ENCODE results near the gene TLE3.
"Not testable (repeated sequence)": the region's sequence is repeated elsewhere in the genome, so short reads cannot be mapped to it uniquely, and the experiment has no call there.

TLE3 gene

DNA sequence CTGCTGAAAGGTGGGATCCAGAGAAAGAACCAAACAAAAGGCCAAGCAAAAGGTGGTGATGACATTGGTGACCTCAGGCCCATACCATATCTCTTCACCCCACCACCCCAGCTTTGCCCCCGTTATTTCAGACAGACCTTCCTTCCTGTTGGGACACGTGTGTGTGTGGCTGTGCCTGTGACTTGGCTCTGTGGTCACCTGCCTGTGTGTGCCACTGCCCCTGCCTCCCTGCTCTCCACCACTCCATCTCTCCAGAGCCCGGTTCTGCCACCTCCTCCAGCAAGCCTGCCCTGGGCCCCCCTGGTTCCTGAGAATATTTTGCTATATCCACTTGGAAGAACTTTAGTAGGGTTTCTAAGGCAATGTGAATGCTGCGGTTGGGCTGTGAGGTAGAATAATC, 28.6 kb upstream of the TLE3 start:
- no peak for DNase-seq (ENCODE audit: low read depth in 2 of 2)

DNA sequence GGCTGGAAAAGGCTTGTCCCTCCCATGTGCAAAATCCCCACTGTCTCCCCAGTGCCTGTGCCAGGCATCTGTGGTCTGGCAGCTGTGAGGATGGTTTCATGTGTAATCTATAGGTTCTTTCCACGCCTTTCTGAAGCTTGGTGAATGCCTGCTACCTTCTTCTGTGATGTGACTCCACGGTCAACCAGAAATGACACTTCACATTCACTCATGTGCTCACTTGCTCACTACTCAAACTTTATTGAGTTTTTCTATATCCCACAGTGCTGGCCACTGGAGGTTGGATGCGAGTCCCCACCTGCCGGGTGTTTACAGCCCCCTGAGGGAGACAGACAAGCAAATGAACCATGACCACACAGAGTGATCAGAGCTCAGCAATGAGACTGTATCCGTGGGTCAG, 27.9 kb upstream of the TLE3 start:
- DNase-seq (ENCODE audit: low read depth in 2 of 2) = no peak

DNA sequence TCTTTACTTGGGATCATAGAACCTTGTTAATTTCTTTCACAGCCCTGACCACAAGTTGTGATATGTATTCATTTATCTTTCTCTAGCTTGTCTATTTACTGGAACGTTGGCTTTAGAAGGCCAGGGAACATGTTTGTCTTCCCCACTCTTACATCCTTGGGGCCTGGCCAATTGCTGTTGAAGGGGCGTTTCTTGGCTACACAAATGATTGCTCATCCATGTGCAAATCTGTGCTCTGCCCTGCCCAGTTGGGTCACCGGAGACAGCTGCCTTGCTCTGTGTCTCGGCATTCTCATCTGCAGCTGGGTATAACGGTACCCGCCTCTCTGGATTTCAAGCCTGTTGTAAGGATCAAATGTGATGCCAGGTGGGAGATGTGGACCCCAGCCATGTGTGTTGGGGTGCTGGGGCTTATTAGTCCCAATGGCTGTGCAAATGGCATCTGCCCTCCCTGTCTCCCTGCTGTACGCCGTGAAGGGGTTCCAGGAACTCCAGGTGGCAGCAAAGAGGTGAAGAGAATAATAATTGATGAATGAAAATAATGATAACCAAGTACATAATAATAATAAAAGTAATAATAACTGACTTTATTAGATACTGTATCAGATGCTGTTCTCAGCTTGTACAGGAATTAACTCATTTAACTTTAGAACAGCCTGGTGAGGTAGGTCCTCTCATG, 24.0 kb upstream of the TLE3 start:
- no peak for DNase-seq (ENCODE audit: low read depth in 2 of 2)

DNA sequence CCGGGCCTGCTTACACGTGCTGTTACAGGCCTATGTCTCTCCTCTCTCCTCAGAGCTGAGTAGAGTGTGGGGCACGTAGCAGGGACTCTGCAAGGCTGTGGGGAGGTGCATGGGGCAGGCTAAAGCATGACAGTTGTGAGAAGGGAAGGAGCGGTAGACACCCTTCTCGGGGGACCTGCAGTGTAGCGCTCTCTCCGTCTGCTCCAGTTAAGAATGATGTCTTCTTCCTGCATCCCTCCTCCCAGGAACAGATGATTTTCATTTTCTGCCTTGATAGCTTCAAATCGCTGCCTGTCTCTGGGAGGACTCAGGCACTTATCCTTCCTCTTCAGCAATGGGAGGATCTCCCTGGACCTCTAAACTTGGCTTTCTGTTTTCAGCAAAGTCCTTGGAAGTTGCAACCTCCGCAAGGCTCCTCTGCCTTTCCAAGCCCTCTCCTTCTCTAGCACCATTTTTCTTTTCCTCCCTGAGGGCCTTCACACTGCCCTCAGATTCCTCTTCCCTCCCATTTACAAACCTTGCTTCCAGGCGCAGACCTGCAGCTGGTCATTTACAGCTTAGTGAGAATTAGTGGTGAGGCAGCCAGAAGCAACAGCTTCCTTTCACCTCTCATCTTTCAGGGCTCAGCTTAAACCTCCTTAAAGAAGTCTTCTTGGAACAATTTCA, 23.4 kb upstream of the TLE3 start:
- DNase-seq (ENCODE audit: low read depth in 2 of 2) = no peak

DNA sequence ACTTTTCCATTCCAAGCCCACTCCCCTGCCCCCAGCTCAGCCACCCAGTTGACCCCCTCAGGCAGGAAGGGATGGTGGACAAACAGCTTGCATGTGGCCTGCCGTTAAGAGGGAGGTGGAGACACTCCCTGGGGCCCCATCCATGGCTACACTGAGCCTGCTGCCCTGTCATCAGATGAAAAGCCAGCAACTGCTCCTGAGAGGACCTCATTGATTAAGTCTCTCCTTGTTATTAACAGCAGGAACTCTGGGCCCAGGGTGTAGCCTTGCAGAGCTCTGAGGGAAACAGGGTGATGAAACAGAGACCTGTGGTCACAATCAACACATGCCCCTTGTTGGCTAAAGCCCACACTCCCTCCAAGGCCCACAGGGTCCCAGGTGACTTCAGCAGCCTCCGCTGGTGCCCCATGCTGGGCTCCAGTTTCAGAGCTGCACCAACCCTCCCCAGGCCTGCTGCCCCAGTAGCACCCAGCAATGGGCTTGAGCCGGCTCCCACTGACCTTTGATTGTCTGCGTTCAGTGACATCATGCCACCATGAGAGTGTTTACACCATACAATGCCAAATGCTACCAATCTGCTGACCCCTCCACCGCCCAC, 22.3 kb upstream of the TLE3 start:
- DNase-seq (ENCODE audit: low read depth in 2 of 2) = no peak

DNA sequence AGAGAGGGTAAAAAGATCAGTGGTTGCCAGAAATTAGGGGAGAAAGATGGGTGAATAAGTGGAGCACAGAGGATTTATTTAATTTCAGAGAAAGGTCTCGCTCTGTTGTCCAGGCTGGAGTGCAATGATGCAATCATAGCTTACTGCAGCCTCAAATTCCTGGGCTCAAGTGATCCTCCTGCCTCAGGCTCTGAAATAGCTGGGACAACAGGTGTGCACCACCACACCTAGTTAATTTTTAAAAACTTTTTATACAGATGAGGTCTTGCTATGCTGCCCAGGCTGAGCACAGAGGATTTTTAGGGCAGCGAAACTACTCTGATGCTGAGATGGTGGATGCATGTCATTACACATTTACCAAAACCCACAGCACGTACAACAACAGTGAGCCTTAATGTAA, 20.9 kb upstream of the TLE3 start:
- DNase-seq (ENCODE audit: low read depth in 2 of 2) = no peak

DNA sequence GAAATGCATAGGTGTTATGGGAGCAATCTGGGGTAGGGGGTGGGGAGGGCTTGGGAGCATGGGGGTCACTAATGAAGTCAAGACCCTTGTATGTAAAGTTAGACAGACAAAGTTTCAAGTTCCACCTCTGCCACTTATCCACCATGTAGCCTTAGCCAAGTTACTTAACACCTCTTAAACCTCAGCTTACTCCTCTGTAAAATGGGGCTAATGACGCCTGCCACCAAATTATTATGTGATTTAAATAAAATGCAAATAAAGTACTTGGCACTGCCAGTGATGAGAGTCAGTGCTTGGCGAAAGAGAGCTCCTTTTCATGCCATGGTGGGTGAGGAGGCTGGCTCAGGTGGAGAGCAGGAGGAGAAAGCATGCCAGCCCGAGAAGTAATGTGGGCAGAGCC, 18.6 kb upstream of the TLE3 start:
- no peak for DNase-seq (ENCODE audit: low read depth in 2 of 2)

DNA sequence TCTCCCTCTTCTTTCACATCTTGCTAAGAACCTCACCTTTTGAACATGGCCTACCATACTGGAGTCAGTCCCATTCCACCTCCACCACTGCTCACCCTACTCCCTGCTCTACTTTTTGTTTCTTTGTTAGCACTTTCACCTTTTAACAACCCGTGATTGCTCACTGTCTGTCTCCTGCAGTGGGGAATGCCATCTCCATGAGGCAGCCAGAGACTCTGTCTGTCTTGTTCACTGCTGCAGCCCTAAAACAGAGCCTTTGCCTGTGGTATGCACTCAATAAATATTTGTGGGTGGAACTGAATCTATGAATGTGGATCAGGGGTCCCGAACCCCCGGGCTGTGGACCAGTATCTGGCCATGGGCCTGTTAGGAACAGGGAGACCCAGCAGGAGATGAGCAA, 16.5 kb upstream of the TLE3 start:
- no peak for DNase-seq (ENCODE audit: low read depth in 2 of 2)

DNA sequence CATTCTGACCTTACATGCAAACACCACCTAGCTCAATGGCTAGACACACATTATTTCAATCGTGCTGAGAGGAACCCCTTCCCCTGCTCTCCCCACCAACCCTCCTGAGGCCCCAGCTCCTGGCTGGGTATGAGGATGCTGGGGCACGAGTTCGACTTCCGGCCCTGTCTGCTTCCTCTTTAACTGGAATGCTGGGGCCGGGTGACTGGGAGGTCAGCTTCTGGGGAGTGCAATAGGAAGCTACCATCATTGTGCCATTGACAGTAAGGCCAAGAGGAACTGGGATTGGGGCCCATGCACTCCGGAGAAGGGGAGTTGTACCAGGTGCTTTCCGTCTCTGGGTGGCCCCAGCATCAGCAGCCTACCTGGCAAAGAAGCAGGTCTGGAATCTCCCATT, 15.6 kb upstream of the TLE3 start:
- DNase-seq (ENCODE audit: low read depth in 2 of 2) = no peak

DNA sequence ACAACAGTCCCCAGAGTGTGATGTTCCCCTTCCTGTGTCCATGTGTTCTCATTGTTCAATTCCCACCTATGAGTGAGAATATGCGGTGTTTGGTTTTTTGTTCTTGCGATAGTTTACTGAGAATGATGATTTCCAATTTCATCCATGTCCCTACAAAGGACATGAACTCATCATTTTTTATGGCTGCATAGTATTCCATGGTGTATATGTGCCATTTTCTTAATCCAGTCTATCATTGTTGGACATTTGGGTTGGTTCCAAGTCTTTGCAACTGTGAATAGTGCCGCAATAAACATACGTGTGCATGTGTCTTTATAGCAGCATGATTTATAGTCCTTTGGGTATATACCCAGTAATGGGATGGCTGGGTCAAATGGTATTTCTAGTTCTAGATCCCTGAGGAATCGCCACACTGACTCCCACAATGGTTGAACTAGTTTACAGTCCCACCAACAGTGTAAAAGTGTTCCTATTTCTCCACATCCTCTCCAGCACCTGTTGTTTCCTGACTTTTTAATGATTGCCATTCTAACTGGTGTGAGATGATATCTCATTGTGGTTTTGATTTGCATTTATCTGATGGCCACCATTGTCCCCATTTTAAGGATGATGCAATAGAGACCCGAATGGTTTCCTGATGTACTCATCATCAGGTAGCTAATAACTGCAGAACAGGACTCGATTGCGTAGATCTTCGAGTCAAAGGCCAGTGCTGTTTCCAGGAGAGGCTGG, 15.0 kb upstream of the TLE3 start:
- DNase-seq (ENCODE audit: low read depth in 2 of 2) = not testable (repeated sequence)

DNA sequence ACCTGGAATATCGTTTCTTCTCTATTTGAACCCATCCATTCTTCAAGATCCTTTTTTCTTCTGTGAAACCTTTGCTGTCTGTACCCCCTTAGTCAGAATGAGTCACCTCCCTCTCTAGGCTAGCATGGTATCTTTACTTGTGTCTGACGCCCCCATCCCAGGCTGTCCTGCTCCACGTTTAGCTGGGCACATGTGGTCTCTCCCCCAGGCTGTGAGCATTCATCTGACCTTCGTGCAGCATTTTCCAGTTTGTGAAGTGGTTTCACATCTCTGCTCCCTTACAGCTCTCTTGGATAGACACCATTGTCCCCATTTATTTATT, 14.3 kb upstream of the TLE3 start:
- DNase-seq (ENCODE audit: low read depth in 2 of 2) = no peak

DNA sequence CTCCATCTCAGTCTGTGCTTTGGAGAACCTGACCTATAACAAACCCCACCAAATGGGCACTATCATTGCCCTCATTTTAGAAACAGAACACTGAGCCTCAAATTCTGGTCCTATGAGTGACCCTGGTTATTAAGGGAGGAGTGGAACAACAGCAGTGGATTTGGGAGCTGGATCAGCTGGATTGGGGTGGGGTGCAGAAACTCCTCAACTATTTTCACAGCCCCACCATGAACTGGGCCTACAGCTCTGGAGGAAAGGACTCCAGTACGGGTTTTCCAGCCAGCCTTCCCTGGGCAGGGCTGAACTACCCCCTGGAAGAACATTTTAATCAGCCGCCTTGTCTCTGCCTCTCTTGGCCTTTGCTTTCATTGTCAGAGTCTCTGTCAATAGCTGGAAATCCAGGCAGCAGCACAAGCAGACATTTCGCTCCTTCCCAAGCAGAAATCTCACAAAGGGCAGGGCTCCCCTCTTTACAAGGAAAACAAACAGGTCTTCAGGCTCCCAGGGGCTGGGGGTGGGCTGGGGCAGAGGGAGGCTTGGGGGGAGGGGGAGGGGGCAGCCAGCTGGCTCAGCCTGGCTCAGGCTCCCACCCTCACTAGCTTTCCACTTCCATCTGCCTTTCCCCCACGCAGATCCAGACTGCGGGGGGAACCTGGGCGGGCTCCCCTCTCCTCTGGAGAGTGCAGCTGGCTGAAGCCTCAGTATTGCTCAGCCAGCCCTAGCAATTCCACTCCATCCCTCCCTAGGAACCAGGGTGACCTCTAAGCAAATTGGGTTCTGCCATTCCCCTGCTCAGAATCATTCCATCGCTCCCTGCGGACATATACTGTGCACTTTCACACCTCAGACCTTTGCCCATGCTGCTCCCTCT, 13.7 kb upstream of the TLE3 start:
- no peak for DNase-seq (ENCODE audit: low read depth in 2 of 2)

DNA sequence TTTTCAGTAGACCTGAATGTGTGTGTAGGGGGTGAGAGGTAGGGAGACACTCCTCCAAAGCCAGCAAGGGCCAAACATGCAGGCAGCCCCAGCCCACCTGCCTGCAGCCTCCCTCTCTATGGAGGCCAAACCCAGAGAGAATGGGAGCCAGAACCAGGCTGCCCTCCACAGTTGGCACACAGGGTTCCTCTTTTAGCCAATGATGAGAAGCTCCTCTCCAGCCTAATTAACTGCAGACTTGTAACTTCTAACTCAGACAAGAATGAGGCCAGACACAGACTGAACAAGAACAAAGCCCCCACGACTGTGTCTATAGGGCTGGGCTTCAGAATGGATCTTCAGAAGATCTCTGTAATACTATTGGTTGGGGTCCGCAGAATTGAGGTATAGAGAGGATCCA, 12.3 kb upstream of the TLE3 start:
- no peak for DNase-seq (ENCODE audit: low read depth in 2 of 2)

DNA sequence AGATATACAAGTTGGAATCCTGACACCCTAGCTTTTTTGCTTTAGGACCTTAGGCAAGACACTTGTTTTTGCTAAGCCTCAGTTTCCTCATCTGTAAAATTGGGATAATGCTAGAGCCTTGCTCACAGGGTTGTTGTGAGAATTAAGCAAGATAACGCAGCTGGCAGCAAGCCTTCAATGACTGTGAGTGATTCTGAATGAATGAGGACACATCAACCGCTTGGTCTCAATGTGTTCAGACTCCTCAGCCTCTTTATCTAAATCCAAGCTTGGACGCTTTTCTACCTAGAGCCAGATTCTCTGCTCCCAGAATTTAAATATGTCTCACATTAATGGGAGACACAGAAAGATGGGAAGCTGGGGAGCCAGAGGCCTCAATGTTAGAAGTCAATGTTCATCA, 11.8 kb upstream of the TLE3 start:
- DNase-seq (ENCODE audit: low read depth in 2 of 2) = no peak

DNA sequence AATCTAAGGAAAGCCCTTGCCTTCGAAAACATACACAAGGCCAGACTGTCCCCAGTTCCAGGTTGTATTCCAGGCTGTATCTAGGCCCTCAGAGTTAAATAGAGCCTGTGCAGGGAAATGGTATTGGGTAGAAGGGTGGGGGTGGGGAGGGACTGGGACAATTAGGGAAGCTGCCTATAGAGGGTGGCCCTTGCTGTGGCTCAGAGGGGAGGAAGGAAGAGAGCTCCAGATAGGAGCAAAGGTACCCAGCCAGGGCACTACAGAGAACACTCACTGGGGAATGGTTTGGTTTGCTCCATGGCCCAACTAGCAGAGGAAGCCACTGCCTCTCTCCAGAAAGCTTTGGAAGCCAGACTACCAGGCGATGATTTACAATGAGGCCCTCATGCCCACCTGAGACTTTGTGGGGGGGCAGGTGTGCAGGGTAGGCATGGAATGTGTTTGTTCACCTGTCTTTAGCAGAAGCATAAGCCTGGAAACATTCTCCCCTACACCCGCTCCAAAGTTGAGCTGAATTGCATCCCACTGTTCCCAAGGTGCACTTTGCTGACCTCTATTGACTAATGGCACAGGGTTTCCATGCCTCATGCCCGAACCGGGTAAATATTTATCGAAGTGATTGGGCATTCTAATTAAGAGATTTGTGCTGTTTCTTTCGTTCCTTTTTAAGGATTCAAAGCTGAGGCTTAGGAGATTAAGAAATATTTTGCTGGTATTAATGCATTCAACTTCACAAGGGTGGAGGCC, 6.3 kb upstream of the TLE3 start:
- no peak for DNase-seq (ENCODE audit: low read depth in 2 of 2)

DNA sequence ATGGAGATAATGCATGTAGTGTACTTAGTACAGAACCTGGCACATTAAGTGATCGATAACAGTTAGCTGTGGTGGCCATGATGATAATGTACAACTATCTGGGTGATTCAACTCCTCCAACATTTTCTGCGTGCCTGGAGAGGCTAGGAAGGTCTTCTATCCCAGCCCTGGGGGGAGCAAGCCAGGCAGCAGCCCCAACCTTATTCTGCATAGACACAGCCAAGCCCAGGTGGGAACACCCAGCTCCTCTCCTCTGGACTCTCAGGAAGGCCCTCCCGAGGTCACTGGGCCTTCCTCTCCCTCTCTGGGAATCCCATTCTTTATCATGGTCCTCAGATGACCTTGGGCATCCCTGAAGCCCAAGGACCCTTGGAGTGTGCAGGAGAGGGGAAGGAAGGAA, 5.1 kb upstream of the TLE3 start:
- no peak for DNase-seq (ENCODE audit: low read depth in 2 of 2)

DNA sequence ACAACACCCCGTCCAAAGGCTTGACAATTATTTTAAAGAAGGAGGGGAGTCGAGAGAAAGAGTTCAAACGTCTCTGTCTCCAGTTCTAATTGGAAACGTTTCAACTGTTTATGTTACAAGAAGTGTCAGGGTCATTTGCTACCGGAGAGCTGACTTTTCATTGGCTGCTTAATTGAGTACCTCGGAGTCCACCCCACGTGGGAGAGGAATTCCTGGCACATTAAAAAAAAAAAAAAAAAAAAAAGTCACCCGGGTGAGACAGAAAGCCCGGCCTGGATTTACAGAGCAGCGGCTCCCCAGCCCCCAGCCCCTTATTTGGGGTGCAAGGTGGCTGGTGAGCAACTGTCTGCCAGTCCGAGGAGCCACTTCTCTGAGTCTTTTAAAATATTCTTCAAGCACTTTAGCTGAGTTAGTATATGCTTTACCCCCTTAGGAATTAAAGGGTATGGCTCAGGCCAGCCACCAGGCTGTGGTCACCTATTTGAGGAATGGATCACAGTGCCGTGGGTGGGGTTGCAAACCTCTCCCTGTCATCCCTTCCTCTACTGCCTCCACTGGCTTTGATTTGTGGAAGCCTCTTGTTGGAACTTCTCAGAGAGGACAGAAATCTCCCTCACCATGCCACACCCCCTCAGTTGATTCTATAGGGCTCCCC, 3.9 kb upstream of the TLE3 start:
- no peak for DNase-seq (ENCODE audit: low read depth in 2 of 2)

DNA sequence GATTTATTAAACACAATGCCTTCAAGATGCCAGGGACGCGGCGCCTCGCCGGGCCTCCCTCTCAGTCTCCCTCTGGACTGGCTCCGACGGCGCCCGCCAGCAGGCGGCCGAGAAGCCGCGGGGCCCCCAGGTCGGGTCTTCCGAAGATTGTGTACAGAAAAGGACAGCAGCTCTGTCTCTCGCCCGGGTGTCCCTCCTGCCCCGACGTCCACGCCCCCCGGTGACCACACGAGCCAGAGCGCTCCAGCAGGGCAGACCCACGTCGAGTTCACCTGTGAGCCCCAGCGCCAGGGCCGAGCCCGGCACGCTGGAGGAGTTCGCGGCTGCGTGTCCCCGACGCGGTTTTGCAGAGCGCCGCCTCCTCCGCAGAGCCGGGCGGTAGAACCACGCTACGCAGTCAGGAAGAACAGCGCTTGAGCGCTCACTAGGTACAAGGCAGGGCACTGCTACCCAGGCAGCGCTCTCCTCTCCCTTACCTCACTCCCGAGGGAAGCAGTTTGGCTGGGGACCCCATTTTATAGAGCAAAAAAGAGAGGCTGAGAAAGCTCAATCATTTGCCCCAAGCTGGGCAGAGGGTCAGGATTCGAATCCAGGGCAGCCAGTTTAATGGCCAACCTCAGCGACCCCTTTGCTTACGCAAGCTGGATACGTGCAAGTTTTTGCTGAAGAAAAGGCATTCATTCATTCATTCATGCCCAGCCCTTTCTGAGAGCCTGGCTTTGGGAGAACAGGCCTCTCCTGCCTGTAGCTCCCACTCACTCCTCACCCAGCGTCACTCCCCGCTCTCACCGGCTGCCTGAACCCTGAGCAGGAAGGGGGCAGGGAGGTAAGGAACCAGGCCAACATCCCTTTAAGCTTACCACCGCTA, 3.0 kb upstream of the TLE3 start:
- peak; percentile 56 to 60 for DNase-seq (ENCODE audit: low read depth in 2 of 2)

DNA sequence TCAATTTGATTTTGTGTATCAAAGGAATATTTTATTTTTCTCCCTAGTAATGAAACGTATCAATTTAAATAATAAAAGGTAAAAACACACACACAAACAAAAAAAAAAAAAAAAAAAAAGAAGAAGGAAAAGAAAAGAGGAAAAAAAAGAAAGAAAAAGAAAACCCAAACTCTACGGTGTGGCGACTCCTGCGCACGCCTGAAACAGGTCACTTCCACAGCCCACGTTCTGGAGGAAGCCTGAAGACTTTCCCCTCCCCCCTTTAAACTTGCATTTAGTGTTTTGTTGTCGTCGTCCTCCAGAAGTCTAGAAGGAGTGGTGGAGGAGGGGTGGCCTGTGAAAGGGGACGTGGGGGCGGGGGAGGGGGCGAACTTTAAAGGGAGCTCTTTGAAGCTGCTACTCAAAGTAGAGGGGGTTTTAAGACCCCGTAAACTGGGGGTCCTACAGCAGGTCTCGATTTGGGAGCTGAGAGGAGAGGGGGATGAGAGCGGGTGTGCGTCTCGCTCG, 2.3 kb upstream of the TLE3 start:
- DNase-seq (ENCODE audit: low read depth in 2 of 2) = no peak
